Stimulated activated CD4-positive, alpha-beta T cell treated with anti-CD3 and anti-CD28 coated beads, Interleukin-1b, Interleukin-23, amount 100 ng/mL, for 48 hours (primary cell): ENCODE measurements around the gene INSIG2.

Experiments used
- DNase-seq: peaks from one replicate; pipeline ENCODE4 v3.0.0-alpha.2; 2020

The INSIG2 gene

GRCh38 chr2:118134650-118135049 lies 46.4 kb downstream of the INSIG2 start:
- no peak for DNase-seq

- no peak for DNase-seq
These were observed 56.9 kb downstream of the INSIG2 start for GRCh38 chr2:118145207-118145606.

- no peak for DNase-seq
These were observed 57.5 kb downstream of the INSIG2 start for GRCh38 chr2:118145806-118146205.

GRCh38 chr2:118146315-118147283 lies 58.3 kb downstream of the INSIG2 start:
- DNase-seq, result no peak

- DNase-seq, result no peak
These were observed 59.9 kb downstream of the INSIG2 start for GRCh38 chr2:118148133-118148532.

- no peak for DNase-seq
These were observed 60.5 kb downstream of the INSIG2 start for GRCh38 chr2:118148809-118149208.

- DNase-seq, result no peak
These were observed 62.0 kb downstream of the INSIG2 start for GRCh38 chr2:118150294-118150693.

- DNase-seq, result no peak
These were observed 63.6 kb downstream of the INSIG2 start for GRCh38 chr2:118151831-118152230.

- DNase-seq, result no peak
These were observed 65.2 kb downstream of the INSIG2 start for GRCh38 chr2:118153433-118153832.

- DNase-seq, result no peak
These were observed 65.9 kb downstream of the INSIG2 start for GRCh38 chr2:118154176-118154575.
